ENCODE data around the gene GLB1L. TPM values are rescaled to one million over a fixed set of nuclear protein-coding genes. Genes with fewer than 3 reads are reported as not detected.

The GLB1L gene
- 13.0 and 21.0 TPM in 2 replicates for total RNA-seq

DNA sequence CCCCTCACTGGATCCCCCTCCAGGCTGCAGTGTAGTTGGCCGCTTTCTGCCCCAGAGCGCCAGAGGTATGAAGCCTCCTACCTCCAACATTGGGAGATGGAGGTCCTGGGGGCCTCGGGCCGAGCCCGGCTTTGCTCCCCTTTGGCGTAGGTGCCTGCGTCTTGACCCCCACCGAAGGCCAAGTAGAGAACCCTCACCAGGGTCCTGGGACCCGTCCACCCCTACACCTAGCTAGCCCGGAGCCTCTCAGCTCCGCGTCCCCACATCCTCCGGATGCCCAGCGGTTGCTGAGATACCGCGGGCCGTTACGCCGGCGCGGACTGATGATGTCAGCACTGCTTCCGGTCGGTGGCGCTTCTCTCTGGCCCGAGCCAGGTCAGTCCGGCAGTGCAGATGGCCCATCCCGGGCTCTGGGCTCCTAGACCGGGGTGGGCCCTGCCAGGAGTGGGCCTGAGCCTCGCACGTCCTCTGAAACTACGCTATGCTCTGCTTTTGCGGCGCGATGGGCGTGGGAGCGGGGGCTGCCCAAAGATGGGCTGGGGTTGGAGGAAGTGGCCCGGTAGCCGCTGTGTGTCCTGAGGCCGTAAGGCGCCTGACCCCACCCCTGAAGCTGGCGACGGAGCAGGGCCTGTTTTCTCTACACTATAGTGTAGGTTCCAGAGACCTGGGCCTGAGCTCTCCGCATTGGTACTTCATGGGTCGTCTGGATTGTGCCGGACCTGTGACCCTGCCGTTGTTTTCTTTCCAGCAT is at the start of gene GLB1L, which contains the start of gene STK16:
TSS of gene GLB1L (minus strand) at position 297 of the 751 bp plus-strand sequence. CDS start 1,871 bp downstream, outside the sequence.
TSS of gene STK16 (plus strand) at position 332 of the 751 bp plus-strand sequence. CDS start 521 bp downstream, outside the sequence.
- H3K27me3 ChIP-seq (ENCODE audit: insufficient read depth, low read length) = no peaks in the 10 kb centered on the region
- peak within 1 kb of the TSS; percentile 92 for H3K4me2 ChIP-seq (ENCODE audit: insufficient read depth, low read length)
- H3K4me1 ChIP-seq (ENCODE audit: insufficient read depth, low read length) = peaks cover 34% of the 10 kb centered on the region
- DNase-seq (ENCODE audit: insufficient read length, low spot score, missing footprints) = peak; percentile 99
- H3K36me3 ChIP-seq (ENCODE audit: insufficient read depth, low read length) = peaks cover 20% of the 10 kb centered on the region
- TF ChIP-seq, protein P1, sequence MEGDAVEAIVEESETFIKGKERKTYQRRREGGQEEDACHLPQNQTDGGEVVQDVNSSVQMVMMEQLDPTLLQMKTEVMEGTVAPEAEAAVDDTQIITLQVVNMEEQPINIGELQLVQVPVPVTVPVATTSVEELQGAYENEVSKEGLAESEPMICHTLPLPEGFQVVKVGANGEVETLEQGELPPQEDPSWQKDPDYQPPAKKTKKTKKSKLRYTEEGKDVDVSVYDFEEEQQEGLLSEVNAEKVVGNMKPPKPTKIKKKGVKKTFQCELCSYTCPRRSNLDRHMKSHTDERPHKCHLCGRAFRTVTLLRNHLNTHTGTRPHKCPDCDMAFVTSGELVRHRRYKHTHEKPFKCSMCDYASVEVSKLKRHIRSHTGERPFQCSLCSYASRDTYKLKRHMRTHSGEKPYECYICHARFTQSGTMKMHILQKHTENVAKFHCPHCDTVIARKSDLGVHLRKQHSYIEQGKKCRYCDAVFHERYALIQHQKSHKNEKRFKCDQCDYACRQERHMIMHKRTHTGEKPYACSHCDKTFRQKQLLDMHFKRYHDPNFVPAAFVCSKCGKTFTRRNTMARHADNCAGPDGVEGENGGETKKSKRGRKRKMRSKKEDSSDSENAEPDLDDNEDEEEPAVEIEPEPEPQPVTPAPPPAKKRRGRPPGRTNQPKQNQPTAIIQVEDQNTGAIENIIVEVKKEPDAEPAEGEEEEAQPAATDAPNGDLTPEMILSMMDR (IDR thresholded peaks at IDR 0.05; ENCODE audit: extremely low read depth, low read depth, low read length) = no peak
- no peaks in the 10 kb centered on the region for H4K20me1 ChIP-seq (ENCODE audit: insufficient read depth, low read length)
- no peaks in the 10 kb centered on the region for H3K9me3 ChIP-seq (ENCODE audit: low read depth, low read length)
- H2AFZ ChIP-seq (ENCODE audit: low read length) = peak within 1 kb of the TSS; percentile 96
- peak within 1 kb of the TSS; percentile 88 for H3K4me3 ChIP-seq (ENCODE audit: insufficient read depth, low read length)
- H3K27ac ChIP-seq (ENCODE audit: low read depth, low read length) = peak within 1 kb of the TSS; percentile 95
- H3K79me2 ChIP-seq (ENCODE audit: insufficient read depth, low read length) = peaks cover 34% of the 10 kb centered on the region

DNA sequence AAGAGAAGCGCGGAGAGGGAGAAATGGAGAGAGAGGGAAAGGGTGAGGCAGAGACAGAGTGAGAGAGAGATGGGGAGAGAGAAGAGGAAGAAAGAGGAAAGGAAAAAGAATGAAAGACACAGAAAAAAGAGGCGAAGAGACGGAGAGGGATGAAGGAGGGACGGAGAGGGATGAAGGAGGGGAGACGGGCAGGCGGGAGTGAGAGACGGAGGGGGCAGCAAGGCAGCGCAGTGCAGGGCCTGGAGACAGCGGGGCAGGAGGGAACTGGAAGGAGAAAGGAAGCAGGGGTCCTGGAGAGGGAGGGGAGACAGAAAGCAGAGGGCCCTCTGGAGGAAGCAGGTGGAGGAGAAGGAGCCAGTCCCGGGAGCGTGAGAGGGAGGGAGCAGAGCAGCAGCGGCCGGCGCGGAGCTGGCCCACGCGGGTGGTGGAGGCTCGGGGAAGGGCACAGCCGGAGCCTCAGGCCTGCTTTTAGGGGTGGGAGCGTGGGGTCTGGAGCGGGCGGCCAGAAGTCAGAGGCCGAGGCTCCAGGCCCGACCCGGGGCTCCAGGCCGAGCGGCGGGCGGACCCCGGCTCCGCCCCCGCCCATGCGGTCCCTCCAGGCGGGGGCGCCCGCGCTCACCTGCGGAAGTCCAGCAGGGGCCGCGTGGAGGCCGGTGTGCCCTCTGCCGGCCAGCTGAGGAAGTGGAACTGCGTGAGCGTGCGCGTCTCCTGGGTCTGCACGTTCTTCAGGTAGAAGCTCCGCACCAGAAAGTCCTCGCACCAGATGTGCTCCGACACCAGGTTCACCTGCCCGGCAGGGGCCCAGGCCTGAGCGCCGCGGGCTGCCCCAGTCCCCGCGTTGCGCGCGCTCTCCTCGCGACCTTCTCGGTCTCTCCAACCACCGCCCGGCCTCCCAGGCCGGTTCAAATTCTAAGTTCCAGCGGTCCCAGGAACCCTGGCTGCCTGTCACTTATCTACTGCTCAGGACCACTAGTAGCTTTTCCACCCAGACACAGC is 49.4 kb upstream of the GLB1L start:
- peak; percentile 99 for DNase-seq (ENCODE audit: insufficient read length, low spot score, missing footprints)
- Histone ChIP-seq H3K79me2 (ENCODE audit: insufficient read depth, low read length) (no peaks in the 10 kb centered on the region), H3K36me3 (ENCODE audit: insufficient read depth, low read length) (no peaks in the 10 kb centered on the region), H3K27me3 (ENCODE audit: insufficient read depth, low read length) (peaks cover 9% of the 10 kb centered on the region), H2AFZ (ENCODE audit: low read length) (peak overlapping the region; percentile 87), H4K20me1 (ENCODE audit: insufficient read depth, low read length) (no peaks in the 10 kb centered on the region), H3K4me3 (ENCODE audit: insufficient read depth, low read length) (peak overlapping the region; percentile 71), H3K9me3 (ENCODE audit: low read depth, low read length) (no peaks in the 10 kb centered on the region), H3K27ac (ENCODE audit: low read depth, low read length) (no peak overlapping the region), H3K4me2 (ENCODE audit: insufficient read depth, low read length) (peak overlapping the region; percentile 94), H3K4me1 (ENCODE audit: insufficient read depth, low read length) (peaks cover 11% of the 10 kb centered on the region)
- TF ChIP-seq, protein P1 (IDR thresholded peaks at IDR 0.05; ENCODE audit: extremely low read depth, low read depth, low read length) = peak; percentile 82

DNA sequence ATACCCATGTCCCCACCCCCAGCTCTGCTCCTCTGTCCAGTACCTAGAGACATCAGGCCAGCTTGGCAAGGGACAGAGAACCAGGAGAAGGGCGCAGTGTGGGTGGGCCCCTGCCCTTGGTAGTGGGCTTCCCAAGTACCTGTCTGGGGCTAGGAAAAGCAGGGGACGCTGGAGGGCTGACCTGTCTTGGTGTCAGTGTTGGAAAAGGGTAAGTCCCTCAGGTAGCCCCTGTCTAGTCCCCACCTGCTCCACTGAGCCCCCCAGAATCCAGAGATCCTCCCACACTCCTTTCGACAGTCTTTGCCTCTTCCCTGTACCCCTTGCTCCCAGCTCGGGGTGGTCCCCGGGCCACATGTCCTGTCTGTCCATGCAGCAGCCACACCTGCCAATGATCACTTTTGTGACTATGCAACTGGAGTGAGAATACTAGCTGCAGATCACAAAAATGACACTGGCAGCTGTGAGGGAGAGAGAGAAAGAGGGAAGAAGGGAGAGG is 48.5 kb upstream of the GLB1L start:
- TF ChIP-seq, protein P1 (IDR thresholded peaks at IDR 0.05; ENCODE audit: extremely low read depth, low read depth, low read length) = no peak
- DNase-seq (ENCODE audit: insufficient read length, low spot score, missing footprints) = no peak
- Histone ChIP-seq H3K9me3 (ENCODE audit: low read depth, low read length) (no peaks in the 10 kb centered on the region), H2AFZ (ENCODE audit: low read length) (no peak overlapping the region), H3K36me3 (ENCODE audit: insufficient read depth, low read length) (no peaks in the 10 kb centered on the region), H3K79me2 (ENCODE audit: insufficient read depth, low read length) (no peaks in the 10 kb centered on the region), H3K4me2 (ENCODE audit: insufficient read depth, low read length) (no peak overlapping the region), H3K4me1 (ENCODE audit: insufficient read depth, low read length) (peaks cover 18% of the 10 kb centered on the region), H4K20me1 (ENCODE audit: insufficient read depth, low read length) (no peaks in the 10 kb centered on the region), H3K27me3 (ENCODE audit: insufficient read depth, low read length) (peaks cover under 1% of the 10 kb centered on the region), H3K4me3 (ENCODE audit: insufficient read depth, low read length) (no peak overlapping the region), H3K27ac (ENCODE audit: low read depth, low read length) (no peak overlapping the region)
